Calu3 (cell line): ENCODE results near the gene THSD7B. TPM values are rescaled to one million over a fixed set of nuclear protein-coding genes. Genes with fewer than 3 reads are reported as not detected.

Experiments
- BruUV-seq: library from RNA; stranded (reverse); fragments of 400-500 nt; replicated peaks from 2 replicates; lab custom pipeline; 2021; lab: Mats Ljungman, UMichigan
- CTCF ChIA-PET: fragments of 300-600 bp; sonication (Branson Sonifier 250); formaldehyde crosslinking; loops from one replicate; lab custom pipeline; 2022; ENCODE audit warnings: antibody characterized with exemption; lab: Charles Lee
- DNase-seq: peaks from one replicate; pipeline ENCODE4 v3.0.0; 2022
- H3K27ac Mint-ChIP-seq: one replicate; pipeline ENCODE4 v1.8.0; 2022; ENCODE audit warnings: mixed read lengths; ENCODE audit not compliant: unreplicated experiment
- H3K27me3 Mint-ChIP-seq: one replicate; pipeline ENCODE4 v1.8.0; 2022; ENCODE audit warnings: mixed read lengths; ENCODE audit not compliant: unreplicated experiment
- H3K36me3 Mint-ChIP-seq: one replicate; pipeline ENCODE4 v1.8.0; 2022; ENCODE audit warnings: mild to moderate bottlenecking, moderate library complexity, mixed read lengths; ENCODE audit not compliant: insufficient read depth, unreplicated experiment
- H3K4me1 Mint-ChIP-seq: one replicate; pipeline ENCODE4 v1.8.0; 2022; ENCODE audit warnings: mild to moderate bottlenecking, low read depth, mixed read lengths; ENCODE audit not compliant: unreplicated experiment
- H3K4me3 Mint-ChIP-seq: one replicate; pipeline ENCODE4 v1.8.0; 2022; ENCODE audit warnings: mild to moderate bottlenecking, low read depth, moderate library complexity, mixed read lengths; ENCODE audit not compliant: unreplicated experiment
- H3K9me3 Mint-ChIP-seq: one replicate; pipeline ENCODE4 v1.8.0; 2022; ENCODE audit warnings: low read depth, mixed read lengths; ENCODE audit not compliant: unreplicated experiment
- intact Hi-C: fragments of 100-400 bp; cut with micrococcal nuclease; formaldehyde crosslinking; loops from one replicate; pipeline ENCODE4 v1.10.0; 2022; ENCODE audit not compliant: unreplicated experiment
- total RNA-seq: library from RNA; stranded (reverse); gene quantifications from 2 replicates; pipeline ENCODE4 v1.2.3, GENCODE V29; 2022
- TF ChIP-seq, protein P1 (sequence below): fragments of 200-600 bp; IDR thresholded peaks from one replicate; pipeline ENCODE4 v1.8.0; 2022; ENCODE audit warnings: antibody characterized with exemption; ENCODE audit not compliant: unreplicated experiment

Gene THSD7B
- total RNA-seq, 1 experiment from 2014 or later: not detected

DNA sequence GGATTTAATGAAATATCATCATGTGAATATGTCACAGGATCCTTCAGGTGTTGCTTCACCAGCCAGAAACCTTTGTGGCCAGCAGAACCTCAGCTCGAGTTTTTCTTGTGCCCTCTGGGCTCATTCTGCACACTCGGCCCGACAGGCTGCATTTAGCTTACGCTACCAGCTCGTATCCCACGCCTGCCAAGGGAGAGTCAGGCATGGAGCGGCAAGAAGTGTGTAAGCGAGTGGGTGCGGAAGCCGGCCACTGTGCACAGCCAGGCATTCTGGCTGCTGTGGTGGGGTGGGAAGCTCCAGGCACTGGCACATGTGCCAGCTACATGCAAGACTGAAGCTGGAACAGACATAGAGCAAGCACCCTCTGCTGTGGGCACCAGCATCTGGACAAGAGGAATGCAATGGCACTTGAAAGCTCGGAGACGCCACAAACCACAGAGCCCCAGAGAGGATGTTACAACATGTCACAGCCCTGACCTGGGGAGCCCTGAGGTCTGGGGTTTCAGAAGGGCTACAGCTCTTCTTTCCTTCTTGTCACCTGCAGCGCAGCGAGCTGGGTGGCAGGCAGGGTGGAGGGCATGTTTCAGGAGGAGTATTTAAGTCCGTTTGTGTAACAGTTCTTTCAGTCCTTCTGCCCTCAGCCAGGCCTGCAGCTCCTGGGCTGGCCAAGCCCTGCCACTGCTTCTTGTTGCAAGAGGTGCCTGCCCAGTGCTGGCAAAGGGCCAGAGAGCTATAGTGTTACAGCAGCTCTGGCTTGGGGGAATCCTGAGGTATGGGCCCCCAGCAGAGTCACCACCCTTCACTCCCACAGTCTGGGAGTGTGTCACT lies 941.7 kb downstream of the THSD7B start:
- no peaks in the 10 kb centered on the region for H3K27me3 Mint-ChIP-seq

DNA sequence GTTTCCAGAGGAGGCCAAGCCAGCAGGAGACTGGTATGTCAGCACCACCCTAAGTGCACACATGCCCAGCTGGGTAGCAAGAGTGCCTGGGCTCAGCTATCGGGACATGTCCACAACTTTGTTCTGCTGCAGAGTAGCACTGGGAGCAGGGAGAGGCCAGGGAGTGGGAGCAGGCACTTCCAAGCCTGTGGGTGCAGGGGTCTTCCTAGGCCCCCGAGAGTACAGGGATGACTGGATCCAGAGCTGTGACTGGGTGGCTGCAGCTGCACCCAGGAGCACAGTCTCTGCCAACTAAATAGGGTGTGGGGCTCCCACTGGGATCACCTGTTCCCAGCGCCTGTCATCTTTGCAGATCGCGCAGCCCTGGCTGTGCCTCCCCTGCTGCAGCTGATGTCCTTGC lies 943.0 kb downstream of the THSD7B start:
- H3K36me3 Mint-ChIP-seq: peaks cover 6% of the 10 kb centered on the region
- no peaks in the 10 kb centered on the region for H3K27me3 Mint-ChIP-seq
- TF ChIP-seq, protein P1, sequence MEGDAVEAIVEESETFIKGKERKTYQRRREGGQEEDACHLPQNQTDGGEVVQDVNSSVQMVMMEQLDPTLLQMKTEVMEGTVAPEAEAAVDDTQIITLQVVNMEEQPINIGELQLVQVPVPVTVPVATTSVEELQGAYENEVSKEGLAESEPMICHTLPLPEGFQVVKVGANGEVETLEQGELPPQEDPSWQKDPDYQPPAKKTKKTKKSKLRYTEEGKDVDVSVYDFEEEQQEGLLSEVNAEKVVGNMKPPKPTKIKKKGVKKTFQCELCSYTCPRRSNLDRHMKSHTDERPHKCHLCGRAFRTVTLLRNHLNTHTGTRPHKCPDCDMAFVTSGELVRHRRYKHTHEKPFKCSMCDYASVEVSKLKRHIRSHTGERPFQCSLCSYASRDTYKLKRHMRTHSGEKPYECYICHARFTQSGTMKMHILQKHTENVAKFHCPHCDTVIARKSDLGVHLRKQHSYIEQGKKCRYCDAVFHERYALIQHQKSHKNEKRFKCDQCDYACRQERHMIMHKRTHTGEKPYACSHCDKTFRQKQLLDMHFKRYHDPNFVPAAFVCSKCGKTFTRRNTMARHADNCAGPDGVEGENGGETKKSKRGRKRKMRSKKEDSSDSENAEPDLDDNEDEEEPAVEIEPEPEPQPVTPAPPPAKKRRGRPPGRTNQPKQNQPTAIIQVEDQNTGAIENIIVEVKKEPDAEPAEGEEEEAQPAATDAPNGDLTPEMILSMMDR: no peak
- DNase-seq: no peak
- no peak overlapping the region for H3K27ac Mint-ChIP-seq
- H3K9me3 Mint-ChIP-seq: no peaks in the 10 kb centered on the region
- no peak overlapping the region for H3K4me3 Mint-ChIP-seq
- H3K4me1 Mint-ChIP-seq: peaks cover 26% of the 10 kb centered on the region
- no TSS peak for BruUV-seq
- CTCF ChIA-PET: no interaction called here
- intact Hi-C loops: no loop called here

More for the DNA sequence above, 941.7 kb downstream of the THSD7B start:
- peaks cover 6% of the 10 kb centered on the region for H3K36me3 Mint-ChIP-seq
- peak overlapping the region; percentile 17 for H3K4me3 Mint-ChIP-seq
- BruUV-seq: no TSS peak
- intact Hi-C loops: no loop called here
- peak overlapping the region; percentile 71 for H3K27ac Mint-ChIP-seq
- CTCF ChIA-PET: interaction anchor here (0.6 to 1.4 kb wide), 6 partner anchors 11 to 141 kb away, joined by 3 to 4 read pairs (median 3); no protein-coding TSS in a partner anchor
- TF ChIP-seq, protein P1: no peak
- no peaks in the 10 kb centered on the region for H3K9me3 Mint-ChIP-seq
- peak; percentile 89 for DNase-seq
- peaks cover 26% of the 10 kb centered on the region for H3K4me1 Mint-ChIP-seq

DNA sequence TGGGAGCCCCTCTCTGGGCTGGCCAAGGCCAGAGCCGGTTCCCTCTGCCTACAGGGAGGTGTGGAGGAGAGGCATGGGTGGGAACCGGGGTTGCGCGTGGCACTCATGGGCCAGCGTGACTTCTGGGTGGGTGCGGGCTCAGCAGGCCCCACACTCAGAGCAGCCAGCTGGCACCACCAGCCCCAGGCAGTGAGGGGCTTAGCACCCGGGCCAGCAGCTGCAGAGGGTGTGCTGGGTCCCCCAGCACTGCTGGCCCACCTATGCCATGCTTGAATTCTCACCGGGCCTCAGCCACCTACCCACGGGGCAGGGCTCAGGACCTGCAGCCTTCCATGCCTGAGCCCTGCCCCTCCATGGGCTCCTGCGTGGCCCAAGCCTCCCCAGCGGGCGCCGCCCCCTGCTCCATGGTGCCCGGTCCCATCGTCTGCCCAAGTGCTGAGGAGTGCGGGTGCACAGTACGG lies 950.4 kb downstream of the THSD7B start:
- Mint-ChIP-seq H3K4me3 (no peak overlapping the region), H3K4me1 (peaks cover 3% of the 10 kb centered on the region), H3K36me3 (no peaks in the 10 kb centered on the region), H3K9me3 (peaks cover 3% of the 10 kb centered on the region), H3K27me3 (no peaks in the 10 kb centered on the region), H3K27ac (no peak overlapping the region)
- TF ChIP-seq, protein P1: no peak
- intact Hi-C loops: no loop called here
- CTCF ChIA-PET: no interaction called here
- DNase-seq: no peak
- BruUV-seq: no TSS peak

DNA sequence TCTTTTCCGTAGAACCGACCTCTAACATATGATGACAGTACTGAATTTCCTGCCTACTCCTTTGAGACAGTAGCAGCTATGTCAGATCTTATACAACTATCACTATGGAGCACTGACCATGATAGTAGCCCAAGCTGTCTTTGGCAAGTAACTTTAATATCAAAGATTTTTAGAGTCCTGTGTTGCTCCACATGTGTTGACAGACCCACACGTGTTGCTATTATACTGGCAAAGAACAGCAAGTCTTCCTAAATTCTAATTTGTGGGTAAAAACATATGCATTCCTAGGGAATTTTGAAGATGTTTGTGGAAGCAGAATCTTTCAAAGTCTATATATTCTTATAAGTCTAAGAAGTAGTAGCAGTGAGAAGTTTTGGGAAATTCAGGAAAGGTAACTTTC lies 953.4 kb downstream of the THSD7B start:
- BruUV-seq: no TSS peak

More for the DNA sequence above, 953.4 kb downstream of the THSD7B start:
- Mint-ChIP-seq H3K27ac (no peak overlapping the region), H3K4me1 (no peaks in the 10 kb centered on the region), H3K9me3 (peaks cover 6% of the 10 kb centered on the region), H3K4me3 (no peak overlapping the region), H3K27me3 (no peaks in the 10 kb centered on the region), H3K36me3 (no peaks in the 10 kb centered on the region)
- intact Hi-C loops: no loop called here
- DNase-seq: no peak
- CTCF ChIA-PET: no interaction called here
- TF ChIP-seq, protein P1: no peak
